MM.1S (cell line): ENCODE results near the gene ZC3H7B.

ENCODE experiments used
- DNase-seq: peaks from one replicate; pipeline ENCODE4 v3.0.0-alpha.2; 2015
- H2AFZ ChIP-seq: fragments of 300-600 bp; sonication (generic); 2 replicates; pipeline ENCODE4 v1.6.0; 2016; ENCODE audit warnings: antibody characterized with exemption, low read length
- H3F3A ChIP-seq: fragments of 300-600 bp; sonication (generic); 2 replicates; pipeline ENCODE4 v1.6.1; 2016; ENCODE audit warnings: mild to moderate bottlenecking, antibody characterized with exemption, low read length, moderate library complexity, mixed read lengths; ENCODE audit not compliant: insufficient read depth
- H3K27ac ChIP-seq: fragments of 300-600 bp; sonication (generic); 2 replicates; pipeline ENCODE4 v1.5.1; 2016; ENCODE audit warnings: mild to moderate bottlenecking, low read length
- H3K27me3 ChIP-seq: fragments of 300-600 bp; sonication (generic); replicated peaks from 2 replicates; pipeline ENCODE4 v1.6.0; 2016; ENCODE audit warnings: low read length; ENCODE audit not compliant: insufficient read depth
- H3K36me3 ChIP-seq: fragments of 300-600 bp; sonication (generic); replicated peaks from 2 replicates; pipeline ENCODE4 v1.6.1; 2016; ENCODE audit warnings: mild to moderate bottlenecking, low read length, mixed read lengths; ENCODE audit not compliant: insufficient read depth
- H3K4me1 ChIP-seq: fragments of 300-600 bp; sonication (generic); 2 replicates; pipeline ENCODE4 v1.6.1; 2016; ENCODE audit warnings: low read length, mixed read lengths
- H3K4me2 ChIP-seq: fragments of 300-600 bp; sonication (generic); 2 replicates; pipeline ENCODE4 v1.6.0; 2016; ENCODE audit warnings: low read depth, low read length
- H3K4me3 ChIP-seq: fragments of 300-600 bp; sonication (generic); 2 replicates; pipeline ENCODE4 v1.5.1; 2016; ENCODE audit warnings: low read length, mixed read lengths
- H3K79me2 ChIP-seq: fragments of 300-600 bp; sonication (generic); 2 replicates; pipeline ENCODE4 v1.6.1; 2016; ENCODE audit warnings: mixed run types, low read length, mixed read lengths
- H3K9ac ChIP-seq: fragments of 300-600 bp; sonication (generic); 2 replicates; pipeline ENCODE4 v1.6.1; 2016; ENCODE audit warnings: low read length, mixed read lengths
- H3K9me2 ChIP-seq: fragments of 300-600 bp; sonication (generic); replicated peaks from 2 replicates; pipeline ENCODE4 v1.6.1; 2016; ENCODE audit warnings: mild to moderate bottlenecking, low read length, mixed read lengths; ENCODE audit not compliant: insufficient read depth
- H3K9me3 ChIP-seq: fragments of 300-600 bp; sonication (generic); replicated peaks from 2 replicates; pipeline ENCODE4 v1.6.1; 2016; ENCODE audit warnings: mild to moderate bottlenecking, low read length, mixed read lengths; ENCODE audit not compliant: insufficient read depth
- H4K20me1 ChIP-seq: fragments of 300-600 bp; sonication (generic); 2 replicates; pipeline ENCODE4 v1.6.1; 2016; ENCODE audit warnings: mild to moderate bottlenecking, low read length, moderate library complexity, mixed read lengths; ENCODE audit not compliant: insufficient read depth
- EZH2 ChIP-seq: fragments of 300-600 bp; sonication (generic); optimal IDR thresholded peaks from 2 replicates; pipeline ENCODE3; 2017; ENCODE audit warnings: low read depth, mild to moderate bottlenecking, antibody characterized with exemption, low read length, mixed read lengths
- EZH2phosphoT487 ChIP-seq: fragments of 300-600 bp; sonication (generic); IDR thresholded peaks from 2 replicates; pipeline ENCODE4 v1.6.1; 2018; ENCODE audit warnings: antibody characterized with exemption, low read length
- TF ChIP-seq, protein P1 (sequence below): fragments of 300-600 bp; sonication (generic); IDR thresholded peaks from 2 replicates; pipeline ENCODE4 v1.5.1; 2016; ENCODE audit warnings: antibody characterized with exemption, low read length, mixed read lengths

Gene ZC3H7B

GRCh38 chr22:41338614-41339212 is 37.4 kb downstream of the ZC3H7B start:
- TF ChIP-seq, protein P1, sequence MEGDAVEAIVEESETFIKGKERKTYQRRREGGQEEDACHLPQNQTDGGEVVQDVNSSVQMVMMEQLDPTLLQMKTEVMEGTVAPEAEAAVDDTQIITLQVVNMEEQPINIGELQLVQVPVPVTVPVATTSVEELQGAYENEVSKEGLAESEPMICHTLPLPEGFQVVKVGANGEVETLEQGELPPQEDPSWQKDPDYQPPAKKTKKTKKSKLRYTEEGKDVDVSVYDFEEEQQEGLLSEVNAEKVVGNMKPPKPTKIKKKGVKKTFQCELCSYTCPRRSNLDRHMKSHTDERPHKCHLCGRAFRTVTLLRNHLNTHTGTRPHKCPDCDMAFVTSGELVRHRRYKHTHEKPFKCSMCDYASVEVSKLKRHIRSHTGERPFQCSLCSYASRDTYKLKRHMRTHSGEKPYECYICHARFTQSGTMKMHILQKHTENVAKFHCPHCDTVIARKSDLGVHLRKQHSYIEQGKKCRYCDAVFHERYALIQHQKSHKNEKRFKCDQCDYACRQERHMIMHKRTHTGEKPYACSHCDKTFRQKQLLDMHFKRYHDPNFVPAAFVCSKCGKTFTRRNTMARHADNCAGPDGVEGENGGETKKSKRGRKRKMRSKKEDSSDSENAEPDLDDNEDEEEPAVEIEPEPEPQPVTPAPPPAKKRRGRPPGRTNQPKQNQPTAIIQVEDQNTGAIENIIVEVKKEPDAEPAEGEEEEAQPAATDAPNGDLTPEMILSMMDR, result no peak
- TF ChIP-seq EZH2 (no peak), EZH2phosphoT487 (no peak)
- Histone ChIP-seq H3K4me1 (no peaks in the 10 kb centered on the region), H4K20me1 (no peaks in the 10 kb centered on the region), H3K9me2 (no peaks in the 10 kb centered on the region), H3K4me2 (no peak overlapping the region), H3K36me3 (no peaks in the 10 kb centered on the region), H3K79me2 (no peaks in the 10 kb centered on the region), H3F3A (no peaks in the 10 kb centered on the region), H3K27me3 (no peaks in the 10 kb centered on the region), H3K27ac (no peak overlapping the region), H2AFZ (no peak overlapping the region), H3K4me3 (no peak overlapping the region), H3K9ac (no peak overlapping the region), H3K9me3 (no peaks in the 10 kb centered on the region)
- DNase-seq, result no peak

GRCh38 chr22:41339823-41340222 is 38.5 kb downstream of the ZC3H7B start:
- H3K4me3 ChIP-seq, result no peak overlapping the region
- no peaks in the 10 kb centered on the region for H3K9me2 ChIP-seq
- H3K79me2 ChIP-seq, result no peaks in the 10 kb centered on the region
- no peak for DNase-seq
- no peaks in the 10 kb centered on the region for H3F3A ChIP-seq
- no peaks in the 10 kb centered on the region for H4K20me1 ChIP-seq
- no peak overlapping the region for H3K9ac ChIP-seq
- no peaks in the 10 kb centered on the region for H3K4me1 ChIP-seq
- no peaks in the 10 kb centered on the region for H3K36me3 ChIP-seq
- H3K27me3 ChIP-seq, result no peaks in the 10 kb centered on the region
- TF ChIP-seq, protein P1, result no peak
- no peak for TF ChIP-seq EZH2
- TF ChIP-seq EZH2phosphoT487, result no peak
- H3K4me2 ChIP-seq, result no peak overlapping the region
- no peak overlapping the region for H3K27ac ChIP-seq
- no peak overlapping the region for H2AFZ ChIP-seq
- H3K9me3 ChIP-seq, result no peaks in the 10 kb centered on the region

- H3K4me1 ChIP-seq, result no peaks in the 10 kb centered on the region
- no peak overlapping the region for H3K4me3 ChIP-seq
- H3K79me2 ChIP-seq, result no peaks in the 10 kb centered on the region
- no peak for DNase-seq
- no peak overlapping the region for H2AFZ ChIP-seq
- TF ChIP-seq, protein P1, result no peak
- TF ChIP-seq EZH2phosphoT487 (no peak), EZH2 (no peak)
- H4K20me1 ChIP-seq, result no peaks in the 10 kb centered on the region
- no peaks in the 10 kb centered on the region for H3F3A ChIP-seq
- no peaks in the 10 kb centered on the region for H3K9me3 ChIP-seq
- no peak overlapping the region for H3K9ac ChIP-seq
- no peaks in the 10 kb centered on the region for H3K27me3 ChIP-seq
- H3K27ac ChIP-seq, result no peak overlapping the region
- no peaks in the 10 kb centered on the region for H3K36me3 ChIP-seq
- no peak overlapping the region for H3K4me2 ChIP-seq
- H3K9me2 ChIP-seq, result no peaks in the 10 kb centered on the region
Measured at GRCh38 chr22:41340357-41340756, 39.0 kb downstream of the ZC3H7B start.
